ENCODE data around the gene FAM163B. TPM values are rescaled to one million over a fixed set of nuclear protein-coding genes. Genes with fewer than 3 reads are reported as not detected.

The FAM163B gene
- total RNA-seq, 1 donor from 2014 or later: not detected

GRCh38 chr9:133604214-133604613 lies 5.0 kb downstream of the FAM163B start:
- Mint-ChIP-seq H3K27ac (no peak overlapping the region), H3K27me3 (peaks cover 38% of the 10 kb centered on the region), H3K36me3 (ENCODE audit: low read depth) (no peaks in the 10 kb centered on the region), H3K9me3 (no peaks in the 10 kb centered on the region), H3K4me1 (peaks cover 9% of the 10 kb centered on the region), H3K4me3 (no peak overlapping the region)
- DNase-seq: no peak
- CTCF ChIA-PET: no interaction called here
- intact Hi-C loops (cut with micrococcal nuclease): no loop called here
- POLR2A ChIA-PET: no interaction called here
- TF ChIP-seq CTCF (IDR thresholded peaks at IDR 0.05): no peak
- ATAC-seq (ENCODE audit: low read depth): no peak

- ATAC-seq (ENCODE audit: low read depth) (no peak), DNase-seq (no peak)
- H3K4me3 Mint-ChIP-seq: no peak overlapping the region
- peaks cover 9% of the 10 kb centered on the region for H3K4me1 Mint-ChIP-seq
- TF ChIP-seq CTCF (IDR thresholded peaks at IDR 0.05): no peak
- CTCF ChIA-PET: interaction anchor here (0.9 kb wide), 1 partner anchor 123 kb away, joined by 3 read pairs; no protein-coding TSS in a partner anchor
- no peak overlapping the region for H3K27ac Mint-ChIP-seq
- POLR2A ChIA-PET: no interaction called here
- H3K27me3 Mint-ChIP-seq: peaks cover 36% of the 10 kb centered on the region
- intact Hi-C loops (cut with micrococcal nuclease): no loop called here
- H3K36me3 Mint-ChIP-seq (ENCODE audit: low read depth): no peaks in the 10 kb centered on the region
- no peaks in the 10 kb centered on the region for H3K9me3 Mint-ChIP-seq
These were observed 5.9 kb downstream of the FAM163B start for GRCh38 chr9:133603135-133603927.

- no peak for ATAC-seq (ENCODE audit: low read depth)
- intact Hi-C loops (cut with micrococcal nuclease): no loop called here
- DNase-seq: no peak
- ChIA-PET CTCF (no interaction called here), POLR2A (no interaction called here)
- Mint-ChIP-seq H3K4me3 (no peak overlapping the region), H3K9me3 (peaks cover 3% of the 10 kb centered on the region), H3K27me3 (peaks cover 27% of the 10 kb centered on the region), H3K27ac (no peak overlapping the region), H3K4me1 (peaks cover 9% of the 10 kb centered on the region), H3K36me3 (ENCODE audit: low read depth) (no peaks in the 10 kb centered on the region)
- TF ChIP-seq CTCF (IDR thresholded peaks at IDR 0.05): no peak
These were observed 6.9 kb downstream of the FAM163B start for GRCh38 chr9:133602277-133602676.

- Mint-ChIP-seq H3K4me3 (no peak overlapping the region), H3K4me1 (peaks cover 9% of the 10 kb centered on the region), H3K36me3 (ENCODE audit: low read depth) (no peaks in the 10 kb centered on the region), H3K9me3 (peaks cover 8% of the 10 kb centered on the region), H3K27me3 (peaks cover 23% of the 10 kb centered on the region), H3K27ac (no peak overlapping the region)
- POLR2A ChIA-PET: no interaction called here
- TF ChIP-seq CTCF (IDR thresholded peaks at IDR 0.05): no peak
- intact Hi-C loops (cut with micrococcal nuclease): no loop called here
- DNase-seq (no peak), ATAC-seq (ENCODE audit: low read depth) (no peak)
- CTCF ChIA-PET: no interaction called here
These were observed 7.4 kb downstream of the FAM163B start for GRCh38 chr9:133601746-133602145.

- H3K27me3 Mint-ChIP-seq: peaks cover 20% of the 10 kb centered on the region
- H3K4me3 Mint-ChIP-seq: no peak overlapping the region
- ChIA-PET CTCF (no interaction called here), POLR2A (no interaction called here)
- DNase-seq (no peak), ATAC-seq (ENCODE audit: low read depth) (no peak)
- TF ChIP-seq CTCF (IDR thresholded peaks at IDR 0.05): no peak
- no peaks in the 10 kb centered on the region for H3K36me3 Mint-ChIP-seq (ENCODE audit: low read depth)
- intact Hi-C loops (cut with micrococcal nuclease): no loop called here
- no peak overlapping the region for H3K27ac Mint-ChIP-seq
- H3K9me3 Mint-ChIP-seq: peaks cover 8% of the 10 kb centered on the region
- peaks cover 9% of the 10 kb centered on the region for H3K4me1 Mint-ChIP-seq
These were observed 8.4 kb downstream of the FAM163B start for GRCh38 chr9:133600739-133601138.

Measured in activated B cell treated with CpG ODN at 0.5 μM for 24 hours (primary cell).